Skeletal muscle satellite cell (primary cell): ENCODE data around the gene SFXN5.

ENCODE experiments used
- H3K27me3 ChIP-seq: 2 replicates; pipeline ENCODE4 v1.7.0; 2013; ENCODE audit warnings: low read length; ENCODE audit not compliant: control insufficient read depth, insufficient read depth
- H3K36me3 ChIP-seq: 2 replicates; pipeline ENCODE4 v1.7.0; 2013; ENCODE audit warnings: mild to moderate bottlenecking, control low read depth, low read length; ENCODE audit not compliant: insufficient read depth
- H3K4me1 ChIP-seq: 2 replicates; pipeline ENCODE4 v1.7.0; 2013; ENCODE audit warnings: low read length; ENCODE audit not compliant: control insufficient read depth, insufficient read depth
- H3K4me2 ChIP-seq: 2 replicates; pipeline ENCODE4 v1.7.0; 2013; ENCODE audit warnings: mild to moderate bottlenecking, low read length
- H3K4me3 ChIP-seq: 2 replicates; pipeline ENCODE4 v1.7.0; 2013; ENCODE audit warnings: low read length
- H3K9ac ChIP-seq: 2 replicates; pipeline ENCODE4 v1.7.0; 2013; ENCODE audit warnings: mild to moderate bottlenecking, low read depth, low read length, moderate library complexity
- H3K9me3 ChIP-seq: replicated peaks from 2 replicates; pipeline ENCODE4 v1.7.0; 2013; ENCODE audit warnings: mild to moderate bottlenecking, control low read depth, low read length

Gene SFXN5

GRCh38 chr2:72943540-72944395 lies 127.7 kb downstream of the SFXN5 start:
- H3K36me3 ChIP-seq, result no peaks in the 10 kb centered on the region
- peaks cover 16% of the 10 kb centered on the region for H3K4me1 ChIP-seq
- H3K9me3 ChIP-seq, result no peaks in the 10 kb centered on the region
- no peak overlapping the region for H3K9ac ChIP-seq
- H3K27me3 ChIP-seq, result no peaks in the 10 kb centered on the region
- H3K4me3 ChIP-seq, result no peak overlapping the region
- no peak overlapping the region for H3K4me2 ChIP-seq

GRCh38 chr2:72942881-72943418 lies 128.6 kb downstream of the SFXN5 start:
- Histone ChIP-seq H3K9ac (no peak overlapping the region), H3K27me3 (no peaks in the 10 kb centered on the region), H3K4me1 (peaks cover 16% of the 10 kb centered on the region), H3K4me2 (no peak overlapping the region), H3K4me3 (no peak overlapping the region), H3K36me3 (no peaks in the 10 kb centered on the region), H3K9me3 (no peaks in the 10 kb centered on the region)

GRCh38 chr2:72942293-72942692 lies 129.2 kb downstream of the SFXN5 start:
- no peak overlapping the region for H3K4me2 ChIP-seq
- H3K9me3 ChIP-seq, result no peaks in the 10 kb centered on the region
- H3K4me3 ChIP-seq, result no peak overlapping the region
- peaks cover 5% of the 10 kb centered on the region for H3K27me3 ChIP-seq
- H3K9ac ChIP-seq, result no peak overlapping the region
- H3K4me1 ChIP-seq, result peaks cover 16% of the 10 kb centered on the region
- no peaks in the 10 kb centered on the region for H3K36me3 ChIP-seq

GRCh38 chr2:72940786-72941185 lies 130.7 kb downstream of the SFXN5 start:
- H3K4me2 ChIP-seq, result peak overlapping the region; percentile 38
- H3K4me1 ChIP-seq, result peaks cover 16% of the 10 kb centered on the region
- H3K9me3 ChIP-seq, result no peaks in the 10 kb centered on the region
- H3K4me3 ChIP-seq, result no peak overlapping the region
- H3K9ac ChIP-seq, result no peak overlapping the region
- no peaks in the 10 kb centered on the region for H3K36me3 ChIP-seq
- H3K27me3 ChIP-seq, result peaks cover 15% of the 10 kb centered on the region

- no peaks in the 10 kb centered on the region for H3K36me3 ChIP-seq
Observed at GRCh38 chr2:72940361-72940760, 131.2 kb downstream of the SFXN5 start.

GRCh38 chr2:72938455-72938854 lies 133.1 kb downstream of the SFXN5 start:
- Histone ChIP-seq H3K9me3 (no peaks in the 10 kb centered on the region), H3K4me2 (no peak overlapping the region), H3K9ac (no peak overlapping the region), H3K27me3 (peaks cover 20% of the 10 kb centered on the region), H3K4me3 (no peak overlapping the region), H3K4me1 (peaks cover 16% of the 10 kb centered on the region), H3K36me3 (no peaks in the 10 kb centered on the region)

More at GRCh38 chr2:72940361-72940760, 131.2 kb downstream of the SFXN5 start:
- Histone ChIP-seq H3K4me3 (no peak overlapping the region), H3K27me3 (peaks cover 19% of the 10 kb centered on the region), H3K9ac (no peak overlapping the region), H3K4me2 (peak overlapping the region; percentile 38), H3K4me1 (peaks cover 16% of the 10 kb centered on the region), H3K9me3 (no peaks in the 10 kb centered on the region)

- no peaks in the 10 kb centered on the region for H3K36me3 ChIP-seq
- no peak overlapping the region for H3K4me2 ChIP-seq
- no peak overlapping the region for H3K9ac ChIP-seq
- peaks cover 18% of the 10 kb centered on the region for H3K4me1 ChIP-seq
- H3K27me3 ChIP-seq, result peaks cover 20% of the 10 kb centered on the region
- no peak overlapping the region for H3K4me3 ChIP-seq
- no peaks in the 10 kb centered on the region for H3K9me3 ChIP-seq
Observed at GRCh38 chr2:72937356-72937669, 134.2 kb downstream of the SFXN5 start.

GRCh38 chr2:72936660-72937355 lies 134.7 kb downstream of the SFXN5 start:
- Histone ChIP-seq H3K4me3 (no peak overlapping the region), H3K9me3 (no peaks in the 10 kb centered on the region), H3K27me3 (peaks cover 20% of the 10 kb centered on the region), H3K36me3 (no peaks in the 10 kb centered on the region), H3K4me2 (no peak overlapping the region), H3K4me1 (peaks cover 23% of the 10 kb centered on the region), H3K9ac (no peak overlapping the region)

GRCh38 chr2:72935611-72935957 lies 135.9 kb downstream of the SFXN5 start:
- Histone ChIP-seq H3K4me3 (no peak overlapping the region), H3K4me2 (no peak overlapping the region), H3K36me3 (no peaks in the 10 kb centered on the region), H3K27me3 (peaks cover 24% of the 10 kb centered on the region), H3K9me3 (no peaks in the 10 kb centered on the region), H3K9ac (no peak overlapping the region), H3K4me1 (peaks cover 23% of the 10 kb centered on the region)

- Histone ChIP-seq H3K4me2 (no peak overlapping the region), H3K9ac (no peak overlapping the region), H3K36me3 (no peaks in the 10 kb centered on the region)
Observed at GRCh38 chr2:72934683-72935610, 136.6 kb downstream of the SFXN5 start.

GRCh38 chr2:72933646-72934151 lies 137.8 kb downstream of the SFXN5 start:
- no peaks in the 10 kb centered on the region for H3K9me3 ChIP-seq
- no peak overlapping the region for H3K4me3 ChIP-seq
- peaks cover 43% of the 10 kb centered on the region for H3K27me3 ChIP-seq
- peaks cover 17% of the 10 kb centered on the region for H3K4me1 ChIP-seq
- no peak overlapping the region for H3K9ac ChIP-seq
- H3K36me3 ChIP-seq, result no peaks in the 10 kb centered on the region
- no peak overlapping the region for H3K4me2 ChIP-seq

More at GRCh38 chr2:72934683-72935610, 136.6 kb downstream of the SFXN5 start:
- Histone ChIP-seq H3K4me3 (no peak overlapping the region), H3K4me1 (peaks cover 17% of the 10 kb centered on the region), H3K27me3 (peaks cover 31% of the 10 kb centered on the region), H3K9me3 (no peaks in the 10 kb centered on the region)
